Stimulated activated CD4-positive, alpha-beta T cell treated with anti-CD3 and anti-CD28 coated beads, TNF-alpha, amount 100 ng/mL, for 48 hours (primary cell): ENCODE results near the gene EPM2AIP1.
"Not testable (repeated sequence)": the region's sequence is repeated elsewhere in the genome, so short reads cannot be mapped to it uniquely, and the experiment has no call there.

Source experiments
- DNase-seq, 3 donors: peaks; one replicate each; pipeline ENCODE4 v3.0.0-alpha.2; 2020; ENCODE audit warnings: low read depth in 3 of 3

The EPM2AIP1 gene

DNA sequence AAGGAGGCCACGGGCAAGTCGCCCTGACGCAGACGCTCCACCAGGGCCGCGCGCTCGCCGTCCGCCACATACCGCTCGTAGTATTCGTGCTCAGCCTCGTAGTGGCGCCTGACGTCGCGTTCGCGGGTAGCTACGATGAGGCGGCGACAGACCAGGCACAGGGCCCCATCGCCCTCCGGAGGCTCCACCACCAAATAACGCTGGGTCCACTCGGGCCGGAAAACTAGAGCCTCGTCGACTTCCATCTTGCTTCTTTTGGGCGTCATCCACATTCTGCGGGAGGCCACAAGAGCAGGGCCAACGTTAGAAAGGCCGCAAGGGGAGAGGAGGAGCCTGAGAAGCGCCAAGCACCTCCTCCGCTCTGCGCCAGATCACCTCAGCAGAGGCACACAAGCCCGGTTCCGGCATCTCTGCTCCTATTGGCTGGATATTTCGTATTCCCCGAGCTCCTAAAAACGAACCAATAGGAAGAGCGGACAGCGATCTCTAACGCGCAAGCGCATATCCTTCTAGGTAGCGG is at the start of gene EPM2AIP1:
EPM2AIP1 (minus strand) TSS at position 326 of the 520 bp plus-strand sequence; CDS start at position 272, 54 bp downstream.
- peak in 1 of 3 donors; percentile 98 for DNase-seq

GRCh38 chr3:37042712-37043111 is 49.8 kb upstream of the EPM2AIP1 start:
- not testable (repeated sequence) for DNase-seq

DNA sequence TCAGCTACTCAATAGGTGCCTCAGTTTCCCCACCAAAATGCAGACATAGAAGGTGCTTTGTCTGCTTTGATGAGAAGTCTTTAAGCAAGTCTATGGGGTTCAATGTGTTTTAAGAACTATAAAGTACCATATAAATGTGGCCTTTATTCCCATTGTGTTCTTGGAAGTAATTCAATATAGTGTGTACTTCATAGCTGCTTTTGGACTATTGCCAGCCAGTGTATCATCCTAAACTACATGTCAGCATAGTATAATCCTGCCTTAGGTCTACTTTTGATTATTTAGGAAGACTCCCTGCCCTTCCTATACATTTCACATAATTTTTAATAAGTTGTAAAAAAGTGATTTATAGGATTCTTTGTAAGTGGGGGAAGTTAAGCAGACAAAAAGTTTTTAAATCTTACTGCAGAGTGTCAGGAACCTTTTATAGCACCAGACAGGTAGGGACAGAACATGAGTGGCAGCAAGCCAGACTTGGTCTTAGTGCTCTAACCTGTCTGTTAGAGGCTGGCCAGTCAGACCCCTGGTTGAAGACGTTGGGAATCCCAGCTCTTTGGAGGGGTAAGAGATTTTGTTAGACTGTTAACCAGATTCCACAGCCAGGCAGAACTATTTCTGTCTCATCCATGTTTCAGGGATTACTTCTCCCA is 48.7 kb upstream of the EPM2AIP1 start:
- no peak for DNase-seq

GRCh38 chr3:37040231-37040630 is 47.3 kb upstream of the EPM2AIP1 start:
- DNase-seq = no peak

DNA sequence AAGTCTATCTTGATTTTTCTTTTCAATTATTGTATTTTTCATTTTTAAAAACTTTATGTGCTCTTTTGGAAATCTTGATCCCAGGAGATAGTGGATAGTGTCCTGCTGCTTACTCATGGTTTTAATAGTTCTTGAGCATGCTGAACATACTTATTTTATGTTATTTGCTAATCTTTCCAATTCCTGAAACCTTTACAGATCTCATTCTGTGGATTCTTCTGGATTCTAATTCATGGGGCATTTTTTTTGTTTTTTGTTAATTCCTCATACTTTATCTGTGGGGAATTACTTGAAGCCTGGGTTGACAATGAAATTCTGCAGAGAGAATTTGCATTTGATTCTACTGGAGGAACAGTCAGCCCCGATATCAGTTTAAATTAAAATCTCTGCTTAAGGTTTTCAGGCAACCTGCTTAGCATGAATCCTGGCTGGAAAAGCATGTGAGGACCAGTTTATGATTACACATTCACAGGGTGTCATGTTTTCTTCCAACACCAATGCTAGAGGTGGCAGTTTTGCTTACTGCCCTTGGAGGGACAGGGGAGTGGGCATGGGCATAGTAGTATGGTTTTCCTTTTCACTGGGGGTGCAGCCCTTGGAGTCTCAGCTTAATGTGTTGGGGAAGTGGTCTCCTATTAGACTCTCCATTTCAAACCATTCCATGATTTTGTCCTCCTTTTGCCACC is 46.4 kb upstream of the EPM2AIP1 start:
- no peak for DNase-seq

DNA sequence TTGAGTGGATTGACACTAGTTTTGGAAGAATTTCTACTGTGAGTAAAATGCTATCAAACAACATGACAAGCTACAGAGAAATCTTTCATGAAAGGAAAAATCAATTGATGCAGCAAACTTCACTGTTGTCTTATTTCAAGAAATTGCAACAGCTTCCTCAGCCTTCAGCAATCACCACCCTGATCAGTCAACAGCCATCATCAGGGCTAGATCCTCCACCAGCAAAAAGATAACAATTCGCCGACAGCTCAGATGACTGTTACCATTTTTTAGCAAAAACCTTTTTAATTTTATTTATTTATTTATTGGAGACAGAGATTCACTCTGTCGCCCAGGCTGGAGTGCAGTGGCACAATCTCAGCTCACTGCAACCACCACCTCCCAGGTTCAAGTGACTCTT is 44.4 kb upstream of the EPM2AIP1 start:
- DNase-seq = no peak

- DNase-seq = no peak
Measured at GRCh38 chr3:37032961-37033360, 40.0 kb upstream of the EPM2AIP1 start.

- DNase-seq = no peak
Measured at GRCh38 chr3:37031096-37031682, 38.3 kb upstream of the EPM2AIP1 start.

GRCh38 chr3:37030588-37030987 is 37.7 kb upstream of the EPM2AIP1 start:
- DNase-seq = no peak

DNA sequence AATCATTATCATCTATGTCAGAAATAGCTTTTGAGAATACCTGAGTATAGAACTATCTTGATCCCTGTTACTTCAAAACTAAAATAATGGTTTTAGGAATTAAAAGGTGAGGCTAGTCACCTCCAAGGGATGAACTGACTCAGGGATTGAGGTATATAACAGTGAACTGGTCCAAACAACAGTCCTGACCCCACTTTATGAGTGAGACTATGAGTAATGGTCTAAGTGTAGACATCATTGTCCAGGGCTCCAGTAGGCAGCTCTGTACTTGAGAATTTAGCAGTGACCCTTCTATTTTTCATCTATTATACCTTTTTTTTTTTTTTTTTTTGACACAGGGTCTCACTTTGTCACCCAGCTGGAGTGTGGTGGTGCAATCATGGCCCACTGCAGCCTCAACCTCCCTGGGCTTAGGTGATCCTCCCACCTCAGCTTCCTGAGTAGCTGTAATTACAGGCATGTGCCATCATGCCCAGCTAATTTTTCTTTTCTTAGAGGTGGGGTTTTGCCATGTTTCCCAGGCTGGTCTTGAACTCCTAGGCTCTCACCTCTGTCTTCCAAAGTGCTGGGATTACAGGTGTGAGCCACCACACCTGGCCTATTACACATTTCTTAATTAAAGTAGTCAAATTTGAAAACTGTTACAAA is 36.7 kb upstream of the EPM2AIP1 start:
- DNase-seq = no peak

DNA sequence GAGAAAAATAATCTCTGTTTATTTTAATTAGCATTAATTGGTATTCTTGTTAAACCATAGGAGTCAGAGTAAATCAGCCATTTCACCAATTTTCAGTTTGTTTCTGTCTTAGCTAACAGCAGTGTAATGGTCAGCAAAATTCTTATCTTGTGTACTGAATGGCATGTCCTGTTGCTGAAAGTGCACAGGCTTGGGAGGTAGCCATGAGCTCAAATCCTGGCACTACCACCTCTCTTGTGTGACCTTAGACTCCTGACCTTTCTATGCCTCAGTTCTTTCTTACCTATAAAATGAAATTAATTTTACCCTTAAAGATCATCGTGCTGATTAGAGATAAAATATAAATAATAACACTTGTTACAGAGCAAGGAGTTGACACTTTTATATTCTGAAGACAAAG is 36.2 kb upstream of the EPM2AIP1 start:
- DNase-seq = no peak

DNA sequence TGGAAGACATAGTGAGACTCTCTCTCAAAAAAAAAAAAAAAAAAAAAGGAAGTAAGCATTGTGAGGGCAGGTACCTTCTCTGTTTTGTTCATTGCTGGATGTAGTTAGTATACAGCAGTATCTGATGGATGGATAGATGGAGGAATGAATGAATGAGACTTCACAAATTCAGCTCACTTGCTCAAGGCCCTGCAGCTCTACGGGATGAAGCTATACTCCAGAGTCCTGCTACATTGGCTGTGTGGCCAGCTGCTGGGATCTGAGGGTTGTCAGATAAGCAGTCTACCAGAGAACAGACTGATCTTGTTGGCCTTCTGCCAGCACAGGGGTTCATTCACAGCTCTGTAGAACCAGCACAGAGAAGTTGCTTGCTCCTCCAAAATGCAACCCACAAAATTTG is 35.4 kb upstream of the EPM2AIP1 start:
- DNase-seq = no peak

- no peak for DNase-seq
Measured at GRCh38 chr3:37026851-37027250, 33.9 kb upstream of the EPM2AIP1 start.

GRCh38 chr3:37025561-37026335 is 32.8 kb upstream of the EPM2AIP1 start:
- no peak for DNase-seq

GRCh38 chr3:37024820-37025405 is 32.0 kb upstream of the EPM2AIP1 start:
- DNase-seq = no peak

DNA sequence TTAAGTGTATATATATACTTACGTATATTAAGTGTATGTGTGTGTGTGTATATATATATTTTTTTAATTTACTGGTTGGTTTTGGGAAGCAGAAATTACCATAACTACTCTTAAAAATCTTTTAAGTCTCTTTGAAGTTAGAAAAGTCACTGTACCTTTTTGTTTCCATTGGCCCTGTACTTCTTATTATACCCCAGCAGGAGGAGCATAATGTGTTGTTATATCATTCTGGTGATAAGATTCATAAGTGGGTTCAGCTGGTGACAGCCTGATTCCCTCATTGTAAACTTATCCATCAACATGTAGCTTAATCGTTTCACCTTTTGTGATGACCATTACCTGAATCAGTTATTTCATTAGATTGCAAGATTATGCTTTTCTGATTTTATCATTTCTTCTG is 31.2 kb upstream of the EPM2AIP1 start:
- DNase-seq = no peak

DNA sequence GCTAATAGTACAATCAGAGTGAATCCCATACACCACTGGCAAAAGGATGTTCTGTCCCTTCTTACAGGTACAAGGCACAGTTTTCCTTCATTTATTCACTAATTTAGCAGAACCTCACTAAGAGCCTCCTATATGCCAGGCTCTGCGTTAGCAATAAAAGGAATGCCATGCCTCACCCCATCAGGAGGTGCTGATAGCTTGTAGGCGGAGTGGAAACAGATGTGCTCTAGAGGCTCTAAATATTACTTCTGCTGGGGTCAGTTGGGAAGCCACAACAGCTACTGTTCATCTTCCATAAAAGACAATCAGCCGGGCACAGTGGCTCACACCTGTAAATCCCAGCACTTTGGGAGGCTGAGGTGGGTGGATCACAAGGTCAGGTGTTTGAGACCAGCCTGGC is 24.8 kb upstream of the EPM2AIP1 start:
- no peak for DNase-seq

DNA sequence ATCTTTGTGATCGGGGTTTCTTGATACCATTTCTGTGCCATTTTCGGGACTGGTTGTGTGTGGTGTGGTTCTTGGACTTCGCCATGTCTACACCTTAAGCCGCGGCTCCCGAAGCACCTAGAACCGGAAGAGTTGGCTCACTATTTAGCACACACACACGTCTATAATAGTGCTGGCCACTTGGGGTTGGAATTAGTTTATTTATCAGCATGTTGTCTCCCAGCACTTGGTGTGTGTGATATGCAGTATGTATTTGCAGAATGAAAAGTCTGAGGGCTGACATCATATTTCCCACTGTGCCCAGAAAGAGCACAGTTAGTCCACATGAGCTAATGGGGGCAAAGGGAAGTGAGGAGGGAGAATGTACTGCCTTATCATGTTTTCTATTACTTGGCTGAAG is 24.0 kb upstream of the EPM2AIP1 start:
- DNase-seq = no peak

- no peak for DNase-seq
Measured at GRCh38 chr3:37015642-37016041, 22.7 kb upstream of the EPM2AIP1 start.

GRCh38 chr3:37014620-37015019 is 21.7 kb upstream of the EPM2AIP1 start:
- no peak for DNase-seq
